ENCODE data around the gene GFOD1. TPM values are rescaled to one million over a fixed set of nuclear protein-coding genes. Genes with fewer than 3 reads are reported as not detected.

The GFOD1 gene
- total RNA-seq, 2 experiments from 2014 or later = 22.6 to 35.0 TPM

- no peaks in the 10 kb centered on the region for H3K9me2 ChIP-seq (ENCODE audit: insufficient read depth, low read length)
- H3K27ac ChIP-seq (ENCODE audit: low read depth, low read length, poor library complexity, severe bottlenecking) = no peak overlapping the region
- H3K79me2 ChIP-seq (ENCODE audit: insufficient read depth, low read depth, low read length) = no peaks in the 10 kb centered on the region
- ChIA-PET CTCF (ENCODE audit: unreplicated experiment) (no interaction called here), POLR2A (interaction anchor here (0.7 to 1.2 kb wide), 2 partner anchors 10 to 17 kb away, joined by 3 read pairs; no protein-coding TSS in a partner anchor)
- intact Hi-C loops (cut with micrococcal nuclease; ENCODE audit: unreplicated experiment) = no loop called here
- no peaks in the 10 kb centered on the region for H4K20me1 ChIP-seq (ENCODE audit: insufficient read depth, low read length)
- H3K9me3 ChIP-seq (ENCODE audit: low read length) = no peaks in the 10 kb centered on the region
- H3K4me1 ChIP-seq (ENCODE audit: insufficient read depth, low read length, poor library complexity, severe bottlenecking) = peaks cover 9% of the 10 kb centered on the region
- no peak overlapping the region for H2AFZ ChIP-seq (ENCODE audit: low read length)
- no peak overlapping the region for H3K4me2 ChIP-seq (ENCODE audit: low read length)
- no TSS peak for BruUV-seq (replicated peaks)
- TF ChIP-seq, protein P1, sequence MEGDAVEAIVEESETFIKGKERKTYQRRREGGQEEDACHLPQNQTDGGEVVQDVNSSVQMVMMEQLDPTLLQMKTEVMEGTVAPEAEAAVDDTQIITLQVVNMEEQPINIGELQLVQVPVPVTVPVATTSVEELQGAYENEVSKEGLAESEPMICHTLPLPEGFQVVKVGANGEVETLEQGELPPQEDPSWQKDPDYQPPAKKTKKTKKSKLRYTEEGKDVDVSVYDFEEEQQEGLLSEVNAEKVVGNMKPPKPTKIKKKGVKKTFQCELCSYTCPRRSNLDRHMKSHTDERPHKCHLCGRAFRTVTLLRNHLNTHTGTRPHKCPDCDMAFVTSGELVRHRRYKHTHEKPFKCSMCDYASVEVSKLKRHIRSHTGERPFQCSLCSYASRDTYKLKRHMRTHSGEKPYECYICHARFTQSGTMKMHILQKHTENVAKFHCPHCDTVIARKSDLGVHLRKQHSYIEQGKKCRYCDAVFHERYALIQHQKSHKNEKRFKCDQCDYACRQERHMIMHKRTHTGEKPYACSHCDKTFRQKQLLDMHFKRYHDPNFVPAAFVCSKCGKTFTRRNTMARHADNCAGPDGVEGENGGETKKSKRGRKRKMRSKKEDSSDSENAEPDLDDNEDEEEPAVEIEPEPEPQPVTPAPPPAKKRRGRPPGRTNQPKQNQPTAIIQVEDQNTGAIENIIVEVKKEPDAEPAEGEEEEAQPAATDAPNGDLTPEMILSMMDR (conservative IDR thresholded peaks at IDR 0.05; ENCODE audit: low read length) = no peak
- no peak for TF ChIP-seq EZH2phosphoT487 (IDR thresholded peaks at IDR 0.05; ENCODE audit: borderline replicate concordance, low read depth, low read length)
- H3K36me3 ChIP-seq (ENCODE audit: insufficient read depth, low read length) = no peaks in the 10 kb centered on the region
- H3K4me3 ChIP-seq (ENCODE audit: low read depth, low read length, poor library complexity, severe bottlenecking) = no peak overlapping the region
- DNase-seq (ENCODE audit: low spot score) = no peak
Measured at GRCh38 chr6:13505345-13505734, 17.9 kb upstream of the GFOD1 start.

DNA sequence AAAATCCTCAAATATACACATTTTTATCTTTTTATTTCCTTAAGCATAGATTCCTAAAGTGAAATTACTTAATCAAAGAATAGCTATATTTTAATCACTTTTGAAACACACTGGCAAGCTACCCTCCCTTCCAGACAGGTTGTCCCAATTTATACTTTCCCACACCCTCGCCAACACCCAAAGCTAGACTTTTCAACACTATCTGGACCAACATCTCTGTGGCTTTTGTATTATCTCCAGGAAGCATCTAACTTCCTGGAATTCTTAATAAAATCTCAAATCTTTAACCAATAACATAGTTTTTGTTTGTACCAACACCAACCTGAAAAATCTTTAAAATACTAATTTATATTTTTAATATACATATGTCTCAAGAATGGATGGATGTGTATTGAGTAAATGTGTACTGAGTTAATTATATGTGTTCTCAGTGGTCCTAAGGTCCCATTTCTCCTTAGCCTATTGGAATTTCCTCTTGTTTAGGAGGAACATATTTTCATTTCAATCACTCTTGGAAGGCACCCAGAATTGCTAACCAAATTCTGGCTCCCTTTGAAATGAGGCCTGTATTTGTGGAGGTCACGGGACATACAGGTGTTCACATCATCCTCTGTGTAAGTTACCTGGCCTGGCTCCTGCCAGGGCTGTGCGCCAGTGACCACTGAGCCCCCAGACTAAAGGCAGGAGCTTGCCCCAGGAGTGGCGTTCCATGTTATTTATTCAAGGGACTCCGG is 17.4 kb upstream of the GFOD1 start:
- Histone ChIP-seq H3K79me2 (ENCODE audit: insufficient read depth, low read depth, low read length) (no peaks in the 10 kb centered on the region), H3K27ac (ENCODE audit: low read depth, low read length, poor library complexity, severe bottlenecking) (no peak overlapping the region), H3K36me3 (ENCODE audit: insufficient read depth, low read length) (no peaks in the 10 kb centered on the region), H3K4me3 (ENCODE audit: low read depth, low read length, poor library complexity, severe bottlenecking) (no peak overlapping the region), H3K4me1 (ENCODE audit: insufficient read depth, low read length, poor library complexity, severe bottlenecking) (peaks cover 9% of the 10 kb centered on the region), H3K9me2 (ENCODE audit: insufficient read depth, low read length) (no peaks in the 10 kb centered on the region), H2AFZ (ENCODE audit: low read length) (no peak overlapping the region), H4K20me1 (ENCODE audit: insufficient read depth, low read length) (no peaks in the 10 kb centered on the region), H3K4me2 (ENCODE audit: low read length) (no peak overlapping the region), H3K9me3 (ENCODE audit: low read length) (no peaks in the 10 kb centered on the region)
- BruUV-seq (replicated peaks) = no TSS peak
- TF ChIP-seq EZH2phosphoT487 (IDR thresholded peaks at IDR 0.05; ENCODE audit: borderline replicate concordance, low read depth, low read length) = no peak
- TF ChIP-seq, protein P1 (conservative IDR thresholded peaks at IDR 0.05; ENCODE audit: low read length) = no peak
- POLR2A ChIA-PET = interaction anchor here (0.6 to 1.2 kb wide), 4 partner anchors 8 to 18 kb away, joined by 3 to 7 read pairs (median 4); no protein-coding TSS in a partner anchor
- intact Hi-C loops (cut with micrococcal nuclease; ENCODE audit: unreplicated experiment) = no loop called here
- CTCF ChIA-PET (ENCODE audit: unreplicated experiment) = no interaction called here
- no peak for DNase-seq (ENCODE audit: low spot score)

DNA sequence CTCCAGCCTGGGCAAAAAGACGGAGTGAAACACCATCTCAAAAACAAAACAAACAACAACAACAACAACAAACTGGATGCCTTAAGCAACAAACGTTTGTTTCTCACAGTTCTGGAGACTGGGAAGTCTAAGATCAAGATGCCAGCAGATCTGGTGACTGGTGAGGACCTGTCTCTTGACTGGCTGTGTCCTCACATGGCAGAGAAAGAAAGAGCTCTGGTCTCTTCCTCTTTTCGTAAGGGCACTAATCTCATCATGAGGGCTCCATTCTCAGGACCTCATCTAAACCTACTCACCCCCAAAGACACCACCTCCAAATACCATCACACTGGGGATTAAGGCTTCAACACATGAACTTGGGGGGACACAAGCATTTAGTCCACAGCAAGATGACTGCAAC is 13.5 kb upstream of the GFOD1 start:
- ChIA-PET POLR2A (interaction anchor here (0.7 kb wide), 1 partner anchor 13 kb away, joined by 3 read pairs; no protein-coding TSS in a partner anchor), CTCF (ENCODE audit: unreplicated experiment) (no interaction called here)
- DNase-seq (ENCODE audit: low spot score) = no peak
- H3K4me1 ChIP-seq (ENCODE audit: insufficient read depth, low read length, poor library complexity, severe bottlenecking) = no peaks in the 10 kb centered on the region
- no peak overlapping the region for H3K4me2 ChIP-seq (ENCODE audit: low read length)
- H4K20me1 ChIP-seq (ENCODE audit: insufficient read depth, low read length) = no peaks in the 10 kb centered on the region
- H3K36me3 ChIP-seq (ENCODE audit: insufficient read depth, low read length) = no peaks in the 10 kb centered on the region
- TF ChIP-seq EZH2phosphoT487 (IDR thresholded peaks at IDR 0.05; ENCODE audit: borderline replicate concordance, low read depth, low read length) = no peak
- TF ChIP-seq, protein P1 (conservative IDR thresholded peaks at IDR 0.05; ENCODE audit: low read length) = no peak
- H3K9me3 ChIP-seq (ENCODE audit: low read length) = no peaks in the 10 kb centered on the region
- no peaks in the 10 kb centered on the region for H3K79me2 ChIP-seq (ENCODE audit: insufficient read depth, low read depth, low read length)
- no peak overlapping the region for H3K27ac ChIP-seq (ENCODE audit: low read depth, low read length, poor library complexity, severe bottlenecking)
- no peak overlapping the region for H2AFZ ChIP-seq (ENCODE audit: low read length)
- H3K9me2 ChIP-seq (ENCODE audit: insufficient read depth, low read length) = no peaks in the 10 kb centered on the region
- intact Hi-C loops (cut with micrococcal nuclease; ENCODE audit: unreplicated experiment) = no loop called here
- no TSS peak for BruUV-seq (replicated peaks)
- H3K4me3 ChIP-seq (ENCODE audit: low read depth, low read length, poor library complexity, severe bottlenecking) = no peak overlapping the region

Measured in OCI-LY7 (cell line).